ENCODE data around the gene EPHX1.

Gene EPHX1

GRCh38 chr1:225763716-225764548 is 46.0 kb upstream of the EPHX1 start:
- TF ChIP-seq FOXP2 (optimal IDR thresholded peaks at IDR 0.05; ENCODE audit: borderline replicate concordance, extremely low read depth, extremely low read length, insufficient read depth) (no peak), REST (IDR thresholded peaks at IDR 0.05; ENCODE audit: insufficient read depth in 1 of 2, low read depth in 2 of 2, low read length in 2 of 2) (no peak; a peak in 1 of 4 replicates), TAF1 (IDR thresholded peaks at IDR 0.05; ENCODE audit: borderline replicate concordance, insufficient read depth, low read length) (no peak), POLR2AphosphoS5 (IDR thresholded peaks at IDR 0.05; ENCODE audit: low read depth, low read length) (no peak), SIN3A (IDR thresholded peaks at IDR 0.05; ENCODE audit: borderline replicate concordance, insufficient read depth, low read length) (0 out of 2 replicates have a peak, but pooled peaks have one; percentile 30)

- no peak for TF ChIP-seq TAF1 (IDR thresholded peaks at IDR 0.05; ENCODE audit: borderline replicate concordance, insufficient read depth, low read length)
- no peak for TF ChIP-seq FOXP2 (optimal IDR thresholded peaks at IDR 0.05; ENCODE audit: borderline replicate concordance, extremely low read depth, extremely low read length, insufficient read depth)
- TF ChIP-seq POLR2AphosphoS5 (IDR thresholded peaks at IDR 0.05; ENCODE audit: low read depth, low read length): no peak
- no peak for TF ChIP-seq REST (IDR thresholded peaks at IDR 0.05; ENCODE audit: insufficient read depth in 1 of 2, low read depth in 2 of 2, low read length in 2 of 2)
- no peak for TF ChIP-seq SIN3A (IDR thresholded peaks at IDR 0.05; ENCODE audit: borderline replicate concordance, insufficient read depth, low read length)
Measured at GRCh38 chr1:225765982-225766674, 43.8 kb upstream of the EPHX1 start.

GRCh38 chr1:225766967-225767633 is 42.8 kb upstream of the EPHX1 start:
- no peak for TF ChIP-seq FOXP2 (optimal IDR thresholded peaks at IDR 0.05; ENCODE audit: borderline replicate concordance, extremely low read depth, extremely low read length, insufficient read depth)
- no peak for TF ChIP-seq REST (IDR thresholded peaks at IDR 0.05; ENCODE audit: insufficient read depth in 1 of 2, low read depth in 2 of 2, low read length in 2 of 2)
- no peak for TF ChIP-seq SIN3A (IDR thresholded peaks at IDR 0.05; ENCODE audit: borderline replicate concordance, insufficient read depth, low read length)

- TF ChIP-seq REST (IDR thresholded peaks at IDR 0.05; ENCODE audit: insufficient read depth in 1 of 2, low read depth in 2 of 2, low read length in 2 of 2) (no peak), FOXP2 (optimal IDR thresholded peaks at IDR 0.05; ENCODE audit: borderline replicate concordance, extremely low read depth, extremely low read length, insufficient read depth) (peak; percentile 73)
Measured at GRCh38 chr1:225767634-225768540, 42.0 kb upstream of the EPHX1 start.
